GM12864 (cell line): ENCODE data around the gene AACS.

Experiments
- DNase-seq: peaks from one replicate; pipeline ENCODE4 v3.0.0-alpha.2; 2011; ENCODE audit warnings: low read depth
- H3K4me3 ChIP-seq: 2 replicates; pipeline ENCODE4 v1.5.1; 2011; ENCODE audit warnings: mild to moderate bottlenecking, low read depth, low read length, control low read depth
- TF ChIP-seq, protein P1 (sequence below): IDR thresholded peaks from 2 replicates; pipeline ENCODE4 v1.5.1; 2011; ENCODE audit warnings: low read depth, mild to moderate bottlenecking, moderate library complexity, low read length, control low read depth, inconsistent platforms; ENCODE audit errors: missing control alignments

The AACS gene

GRCh38 chr12:125091401-125091800 is 26.2 kb downstream of the AACS start:
- no peak for DNase-seq
- TF ChIP-seq, protein P1, sequence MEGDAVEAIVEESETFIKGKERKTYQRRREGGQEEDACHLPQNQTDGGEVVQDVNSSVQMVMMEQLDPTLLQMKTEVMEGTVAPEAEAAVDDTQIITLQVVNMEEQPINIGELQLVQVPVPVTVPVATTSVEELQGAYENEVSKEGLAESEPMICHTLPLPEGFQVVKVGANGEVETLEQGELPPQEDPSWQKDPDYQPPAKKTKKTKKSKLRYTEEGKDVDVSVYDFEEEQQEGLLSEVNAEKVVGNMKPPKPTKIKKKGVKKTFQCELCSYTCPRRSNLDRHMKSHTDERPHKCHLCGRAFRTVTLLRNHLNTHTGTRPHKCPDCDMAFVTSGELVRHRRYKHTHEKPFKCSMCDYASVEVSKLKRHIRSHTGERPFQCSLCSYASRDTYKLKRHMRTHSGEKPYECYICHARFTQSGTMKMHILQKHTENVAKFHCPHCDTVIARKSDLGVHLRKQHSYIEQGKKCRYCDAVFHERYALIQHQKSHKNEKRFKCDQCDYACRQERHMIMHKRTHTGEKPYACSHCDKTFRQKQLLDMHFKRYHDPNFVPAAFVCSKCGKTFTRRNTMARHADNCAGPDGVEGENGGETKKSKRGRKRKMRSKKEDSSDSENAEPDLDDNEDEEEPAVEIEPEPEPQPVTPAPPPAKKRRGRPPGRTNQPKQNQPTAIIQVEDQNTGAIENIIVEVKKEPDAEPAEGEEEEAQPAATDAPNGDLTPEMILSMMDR, result no peak

DNA sequence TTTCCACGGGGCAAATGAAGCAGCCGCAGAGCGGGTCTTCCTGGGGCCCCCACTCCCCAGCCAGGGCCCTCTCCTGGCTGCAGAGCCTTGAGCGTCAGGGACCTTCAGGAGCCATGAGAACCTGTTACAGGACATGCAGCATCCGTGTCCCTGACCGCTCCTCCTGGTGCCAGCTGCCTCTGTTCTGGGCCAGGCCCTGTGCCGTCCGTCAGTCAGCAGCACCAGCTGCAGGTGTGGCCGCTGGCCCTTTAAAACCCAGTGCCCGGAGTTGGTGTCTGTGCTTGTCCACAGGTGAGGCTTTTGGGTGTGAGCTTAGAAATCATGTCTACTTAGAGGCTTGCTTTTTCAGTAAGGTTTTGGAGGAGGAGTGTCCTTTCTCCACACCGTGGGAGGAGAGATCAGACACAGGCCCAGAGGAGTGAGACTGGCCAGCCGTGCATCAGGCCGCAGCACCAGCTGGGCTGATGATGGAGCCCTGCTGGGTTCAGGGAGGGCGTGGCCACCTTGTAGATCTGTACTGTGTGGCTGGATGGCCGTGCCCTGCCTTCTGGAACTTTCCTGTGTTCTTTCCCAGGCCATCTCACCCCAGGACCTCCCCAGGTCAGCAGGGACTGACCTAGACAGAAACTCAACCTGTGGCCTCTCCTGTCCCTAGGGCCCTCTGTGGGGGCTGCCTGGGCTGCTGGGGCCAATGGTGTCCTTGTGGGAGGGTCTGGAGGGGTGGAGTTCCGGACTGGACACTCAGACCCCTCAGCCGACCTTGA is 27.1 kb downstream of the AACS start:
- no peak for DNase-seq
- TF ChIP-seq, protein P1, result no peak
- H3K4me3 ChIP-seq, result no peak overlapping the region

More at GRCh38 chr12:125091401-125091800, 26.2 kb downstream of the AACS start:
- H3K4me3 ChIP-seq, result no peak overlapping the region

DNA sequence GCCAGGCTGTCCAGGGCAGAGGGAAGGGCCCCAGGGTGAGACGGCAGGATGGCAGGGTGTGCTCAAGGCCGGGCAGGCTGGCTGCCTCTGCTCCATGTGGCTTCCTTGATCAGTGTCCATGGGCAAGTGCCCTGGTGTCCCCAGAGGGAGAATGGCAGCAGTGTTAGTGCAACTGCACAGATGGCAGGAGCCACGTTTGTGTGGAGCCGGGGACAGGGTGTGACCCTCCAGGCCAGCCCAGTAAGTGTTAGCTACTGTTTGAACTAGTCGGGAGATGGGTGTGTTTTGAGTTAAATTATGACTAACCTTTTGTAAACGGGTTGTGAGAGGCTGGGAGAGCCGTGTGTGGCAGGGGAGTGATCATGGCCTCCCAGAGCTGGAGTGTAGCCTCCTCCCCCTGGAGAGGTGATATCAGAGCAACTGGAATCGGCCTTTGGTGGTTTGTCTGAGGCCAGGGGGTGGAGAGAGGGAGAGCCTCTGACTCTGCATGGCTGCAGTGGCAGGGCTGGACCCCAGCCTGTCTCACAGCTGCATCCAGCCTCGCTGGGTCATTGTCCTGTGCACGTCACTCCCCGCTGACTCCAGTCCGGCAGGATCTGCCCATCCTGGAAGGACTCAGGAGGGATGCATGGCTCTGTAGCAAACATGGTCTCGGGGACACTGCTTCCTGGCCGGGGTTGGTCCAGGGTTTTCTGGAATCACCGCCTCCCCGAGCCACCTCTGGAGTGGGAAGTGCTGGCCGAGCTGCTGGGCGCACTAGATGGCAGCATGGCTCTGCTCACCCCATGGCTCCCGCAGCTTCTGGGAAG is 27.8 kb downstream of the AACS start:
- H3K4me3 ChIP-seq, result no peak overlapping the region
- TF ChIP-seq, protein P1, result no peak
- no peak for DNase-seq

- TF ChIP-seq, protein P1, result no peak
- no peak for DNase-seq
- no peak overlapping the region for H3K4me3 ChIP-seq
Observed at GRCh38 chr12:125093681-125094330, 28.6 kb downstream of the AACS start.

DNA sequence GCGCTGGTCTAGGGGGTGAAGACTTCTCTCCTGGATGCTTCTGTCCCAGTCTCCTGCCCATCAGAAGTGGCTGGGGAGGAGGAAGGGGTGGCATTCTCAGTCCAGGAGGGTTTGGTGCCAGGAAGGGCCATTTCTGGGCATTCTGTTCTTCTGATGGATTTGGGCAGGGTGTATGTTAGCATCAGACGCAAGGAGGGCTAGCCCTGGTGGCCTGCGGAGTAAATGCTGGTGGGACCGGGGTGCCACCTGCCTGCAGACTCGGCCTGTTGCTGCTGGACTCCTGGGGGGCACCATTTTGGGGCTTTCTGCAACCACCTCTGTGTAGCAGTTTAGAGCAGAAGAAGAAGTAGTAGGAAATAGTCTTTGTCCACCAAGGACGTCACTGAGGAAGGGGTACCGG is 31.7 kb downstream of the AACS start:
- H3K4me3 ChIP-seq, result no peak overlapping the region
- TF ChIP-seq, protein P1, result no peak
- DNase-seq, result no peak

DNA sequence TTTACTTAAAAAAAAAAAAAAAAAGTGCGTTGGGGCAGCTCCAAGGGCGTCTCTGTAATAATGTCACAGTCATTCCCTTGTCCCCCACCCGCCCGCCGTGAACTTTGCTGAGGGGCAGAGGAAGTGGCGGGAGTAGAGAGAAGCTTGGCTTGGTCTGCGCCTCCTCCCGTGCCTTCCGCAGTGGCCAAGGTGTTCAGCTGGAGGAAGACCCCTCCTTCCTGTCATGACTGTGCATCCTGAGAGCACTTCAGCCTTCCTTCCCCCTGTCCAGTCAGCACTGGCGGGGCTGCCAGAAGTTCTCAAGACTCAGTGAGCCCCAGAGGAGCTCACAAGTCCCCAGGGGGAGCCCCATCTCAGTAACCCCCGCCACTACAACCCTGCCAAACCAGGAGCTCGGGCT is 32.2 kb downstream of the AACS start:
- no peak for DNase-seq
- H3K4me3 ChIP-seq, result no peak overlapping the region
- TF ChIP-seq, protein P1, result no peak
